ENCODE measurements around the gene RAI14.

DNA sequence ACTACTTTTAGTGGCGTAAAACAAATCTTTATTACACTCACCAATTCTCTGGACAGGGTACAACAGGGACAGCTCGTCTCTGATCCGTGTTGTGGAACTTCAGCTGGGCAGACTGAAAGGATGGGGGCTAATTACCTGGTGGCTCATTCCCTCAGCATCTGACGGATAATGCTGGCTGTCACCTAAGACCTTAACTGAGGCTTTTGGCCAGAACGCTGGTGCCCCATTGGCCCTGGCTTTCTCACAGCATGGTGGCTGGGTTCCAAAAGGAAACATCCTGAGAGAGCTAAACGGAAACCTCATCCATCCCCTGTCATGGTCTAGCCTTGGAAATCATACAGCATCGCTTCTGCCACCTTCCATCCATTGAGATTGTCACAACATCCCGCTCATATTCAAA is 62.9 kb downstream of the RAI14 start:
- TF ChIP-seq EZH2 (IDR thresholded peaks at IDR 0.05; ENCODE audit: low read depth) (no peak), CTCF (conservative IDR thresholded peaks at IDR 0.05) (no peak)
